GM12892 (cell line): ENCODE measurements around the gene ADGRD1.

ENCODE experiments used
- POLR2A ChIP-seq: IDR thresholded peaks from 2 replicates; pipeline ENCODE4 v1.6.1; 2011; ENCODE audit warnings: low read depth, low read length, control low read depth
- POLR2AphosphoS5 ChIP-seq: IDR thresholded peaks from 2 replicates; pipeline ENCODE4 v1.6.1; 2011; ENCODE audit warnings: low read depth, low read length, control low read depth
- TAF1 ChIP-seq: IDR thresholded peaks from 2 replicates; pipeline ENCODE4 v1.6.1; 2011; ENCODE audit warnings: low read depth, mild to moderate bottlenecking, control low read depth, low read length, borderline replicate concordance

DNA sequence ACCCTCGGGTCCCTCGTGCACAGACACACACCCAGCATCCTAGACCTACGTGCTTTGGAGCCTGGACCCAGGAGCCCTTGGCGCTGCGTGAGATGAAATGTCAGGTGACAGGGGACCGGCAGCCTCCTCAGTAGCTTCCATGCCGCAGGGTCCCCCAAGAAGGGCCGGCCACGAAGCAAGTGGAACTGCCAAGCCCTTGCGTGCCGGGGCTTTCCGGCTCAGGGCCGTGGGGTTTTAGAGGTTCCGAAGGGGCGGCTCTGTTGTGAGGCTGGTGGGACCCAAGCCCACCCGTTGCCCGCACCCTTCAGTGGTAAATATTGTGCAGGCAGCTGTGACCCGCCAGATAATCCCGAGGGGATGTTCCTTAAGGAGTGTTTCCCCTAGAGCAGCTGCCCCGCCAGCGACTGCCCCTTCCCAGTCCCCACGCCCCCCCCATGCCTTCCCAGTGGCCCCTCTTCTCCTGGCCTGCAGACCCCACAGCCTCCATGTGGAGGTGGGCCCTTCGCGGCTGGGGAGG, 133.7 kb downstream of the ADGRD1 start:
- no peak for TF ChIP-seq POLR2A
- TF ChIP-seq TAF1: no peak
- no peak for TF ChIP-seq POLR2AphosphoS5
